ENCODE measurements around the gene TLCD3B.

DNA sequence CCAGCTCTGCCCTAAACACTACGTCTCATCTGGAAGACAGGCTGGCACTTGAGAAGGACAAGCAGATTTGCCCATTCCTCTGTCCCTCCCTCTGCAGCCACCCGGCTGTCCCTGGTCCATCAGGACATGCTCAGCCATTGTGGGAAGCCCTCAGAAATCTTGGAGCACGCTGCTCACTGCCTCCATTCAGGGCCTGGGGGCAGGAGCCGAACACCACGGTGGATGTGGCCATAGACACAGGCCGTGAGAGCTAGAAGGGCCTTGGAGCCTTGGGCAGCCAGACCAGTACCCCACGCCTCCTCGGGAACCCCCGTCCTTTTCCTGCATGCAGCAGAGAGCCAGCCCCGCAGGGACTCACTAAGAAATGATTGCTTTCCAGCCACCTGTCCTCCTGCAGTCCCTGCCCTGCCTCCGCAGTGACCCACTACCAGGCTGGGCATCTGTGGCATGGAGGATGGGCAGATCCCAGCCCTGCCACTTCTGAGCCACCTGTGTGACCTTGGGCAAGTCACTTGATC, 23.6 kb downstream of the TLCD3B start:
- TF ChIP-seq EZH2phosphoT487 (IDR thresholded peaks at IDR 0.05; ENCODE audit: insufficient read depth, low read depth), result no peak
- no peak for TF ChIP-seq EZH2 (IDR thresholded peaks at IDR 0.05; ENCODE audit: insufficient read depth, poor library complexity, severe bottlenecking)

Data from GM23248 (cell line).